SU-DHL-6 (cell line): ENCODE measurements around the gene PALLD.

Experiments used
- H2AFZ ChIP-seq: fragments of 200-600 bp; sonication (generic); 2 replicates; pipeline ENCODE4 v1.6.1; 2014; ENCODE audit warnings: low read depth, mild to moderate bottlenecking, moderate library complexity, mixed read lengths, antibody characterized with exemption, low read length; ENCODE audit not compliant: severe bottlenecking
- H3F3A ChIP-seq: fragments of 200-600 bp; shearing (Covaris generic); 2 replicates; pipeline ENCODE4 v1.6.0; 2016; ENCODE audit warnings: antibody characterized with exemption, mild to moderate bottlenecking; ENCODE audit not compliant: insufficient read depth
- H3K27ac ChIP-seq: fragments of 200-600 bp; sonication (generic); 2 replicates; pipeline ENCODE4 v1.5.1; 2016; ENCODE audit warnings: low read depth, mild to moderate bottlenecking, low read length, moderate library complexity, mixed read lengths
- H3K27me3 ChIP-seq: fragments of 200-600 bp; sonication (generic), shearing (Covaris generic); 2 replicates; pipeline ENCODE4 v1.6.0; 2014; ENCODE audit warnings: mild to moderate bottlenecking, low read length
- H3K36me3 ChIP-seq: fragments of 200-600 bp; sonication (generic); 2 replicates; pipeline ENCODE4 v1.6.1; 2014; ENCODE audit warnings: mild to moderate bottlenecking, low read length, mixed read lengths
- H3K4me2 ChIP-seq: fragments of 300-600, 200-600 bp; shearing (Covaris generic), sonication (generic); 2 replicates; pipeline ENCODE4 v1.6.0; 2014; ENCODE audit warnings: low read length, low read depth, mild to moderate bottlenecking; ENCODE audit not compliant: poor library complexity, severe bottlenecking
- H3K4me3 ChIP-seq: fragments of 200-600 bp; sonication (generic); 2 replicates; pipeline ENCODE4 v1.5.1; 2014; ENCODE audit warnings: antibody characterized with exemption, low read length, mild to moderate bottlenecking, mixed read lengths; ENCODE audit not compliant: insufficient read depth, poor library complexity, severe bottlenecking
- H3K79me2 ChIP-seq: fragments of 200-600 bp; sonication (generic); 2 replicates; pipeline ENCODE4 v1.6.1; 2014; ENCODE audit warnings: mild to moderate bottlenecking, low read length, moderate library complexity; ENCODE audit not compliant: insufficient read depth
- H3K9ac ChIP-seq: fragments of 200-600 bp; sonication (generic); 2 replicates; pipeline ENCODE4 v1.7.0; 2014; ENCODE audit warnings: mild to moderate bottlenecking, low read length
- H3K9me2 ChIP-seq: fragments of 200-600 bp; sonication (generic); replicated peaks from 2 replicates; pipeline ENCODE4 v1.6.1; 2014; ENCODE audit warnings: low read length; ENCODE audit not compliant: insufficient read depth
- H3K9me3 ChIP-seq: fragments of 200-600 bp; sonication (generic); 2 replicates; pipeline ENCODE4 v1.6.1; 2014; ENCODE audit warnings: low read length, mixed read lengths; ENCODE audit not compliant: insufficient read depth
- H4K20me1 ChIP-seq: fragments of 200-600 bp; sonication (generic); 2 replicates; pipeline ENCODE4 v1.6.1; 2014; ENCODE audit warnings: low read depth, mild to moderate bottlenecking, antibody characterized with exemption, low read length, moderate library complexity, mixed read lengths
- EZH2phosphoT487 ChIP-seq: fragments of 200-600 bp; sonication (generic), shearing (Covaris generic); conservative IDR thresholded peaks from 2 replicates; pipeline ENCODE4 v1.6.1; 2018; ENCODE audit warnings: mild to moderate bottlenecking, antibody characterized with exemption, low read length, moderate library complexity, mixed read lengths
- TF ChIP-seq, protein P1 (sequence below): fragments of 200-600 bp; sonication (generic); IDR thresholded peaks from one replicate; pipeline ENCODE4 v1.5.1; 2017; ENCODE audit warnings: antibody characterized with exemption, mild to moderate bottlenecking, low read length, moderate library complexity; ENCODE audit not compliant: insufficient read depth, poor library complexity, severe bottlenecking

The PALLD gene

DNA sequence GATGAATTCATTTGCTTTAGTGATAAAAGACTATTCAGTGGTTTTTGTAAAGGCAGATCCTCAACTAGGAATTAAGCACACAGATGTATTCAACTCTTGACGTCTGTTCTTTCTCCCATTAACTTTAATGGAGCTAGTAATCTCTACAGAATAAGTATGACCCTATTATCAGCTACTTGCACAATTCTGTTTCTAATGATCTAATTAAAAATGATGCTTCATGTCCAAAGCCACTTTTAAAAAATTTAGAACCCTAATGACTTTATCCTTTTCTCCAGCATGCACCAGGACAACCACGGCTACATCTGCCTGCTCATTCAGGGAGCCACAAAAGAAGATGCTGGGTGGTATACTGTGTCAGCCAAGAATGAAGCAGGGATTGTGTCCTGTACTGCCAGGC, 427.8 kb downstream of the PALLD start:
- Histone ChIP-seq H3K4me2 (no peak overlapping the region), H3K79me2 (no peaks in the 10 kb centered on the region), H3K4me3 (no peak overlapping the region), H3F3A (no peaks in the 10 kb centered on the region), H4K20me1 (no peaks in the 10 kb centered on the region), H3K9me2 (no peaks in the 10 kb centered on the region), H3K27me3 (no peaks in the 10 kb centered on the region), H3K9ac (no peak overlapping the region), H3K9me3 (no peaks in the 10 kb centered on the region), H3K36me3 (no peaks in the 10 kb centered on the region), H3K27ac (no peak overlapping the region), H2AFZ (no peak overlapping the region)
- TF ChIP-seq EZH2phosphoT487: no peak
- TF ChIP-seq, protein P1, sequence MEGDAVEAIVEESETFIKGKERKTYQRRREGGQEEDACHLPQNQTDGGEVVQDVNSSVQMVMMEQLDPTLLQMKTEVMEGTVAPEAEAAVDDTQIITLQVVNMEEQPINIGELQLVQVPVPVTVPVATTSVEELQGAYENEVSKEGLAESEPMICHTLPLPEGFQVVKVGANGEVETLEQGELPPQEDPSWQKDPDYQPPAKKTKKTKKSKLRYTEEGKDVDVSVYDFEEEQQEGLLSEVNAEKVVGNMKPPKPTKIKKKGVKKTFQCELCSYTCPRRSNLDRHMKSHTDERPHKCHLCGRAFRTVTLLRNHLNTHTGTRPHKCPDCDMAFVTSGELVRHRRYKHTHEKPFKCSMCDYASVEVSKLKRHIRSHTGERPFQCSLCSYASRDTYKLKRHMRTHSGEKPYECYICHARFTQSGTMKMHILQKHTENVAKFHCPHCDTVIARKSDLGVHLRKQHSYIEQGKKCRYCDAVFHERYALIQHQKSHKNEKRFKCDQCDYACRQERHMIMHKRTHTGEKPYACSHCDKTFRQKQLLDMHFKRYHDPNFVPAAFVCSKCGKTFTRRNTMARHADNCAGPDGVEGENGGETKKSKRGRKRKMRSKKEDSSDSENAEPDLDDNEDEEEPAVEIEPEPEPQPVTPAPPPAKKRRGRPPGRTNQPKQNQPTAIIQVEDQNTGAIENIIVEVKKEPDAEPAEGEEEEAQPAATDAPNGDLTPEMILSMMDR: no peak

DNA sequence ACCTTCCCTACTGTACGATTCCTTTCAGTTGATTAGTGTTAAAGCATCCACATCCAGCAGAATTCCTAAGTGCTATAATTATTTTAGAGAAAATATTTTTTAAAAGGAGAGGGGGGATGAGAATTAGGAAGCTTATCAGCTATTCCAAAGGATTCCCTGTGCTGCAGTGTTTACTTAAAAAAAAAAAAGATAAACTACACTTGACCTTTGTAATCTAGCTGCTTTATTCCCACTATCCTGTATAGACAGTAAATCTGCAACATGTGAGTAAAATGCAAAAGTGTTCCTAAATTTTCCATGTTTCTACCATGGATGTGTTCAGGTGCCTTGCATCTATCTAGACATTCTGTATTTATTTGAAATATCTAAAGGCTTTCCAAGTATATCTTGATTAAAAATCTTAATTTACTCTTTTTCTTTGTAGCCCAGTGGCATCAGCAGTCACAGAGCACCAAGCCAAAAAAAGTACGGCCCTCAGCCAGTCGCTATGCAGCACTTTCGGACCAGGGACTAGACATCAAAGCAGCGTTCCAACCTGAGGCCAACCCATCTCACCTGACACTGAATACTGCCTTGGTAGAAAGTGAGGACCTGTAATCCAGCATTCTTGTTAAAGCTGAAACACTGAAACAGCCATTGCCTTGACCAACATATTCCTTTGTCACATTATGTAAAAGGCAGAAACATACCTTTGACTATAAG, 429.1 kb downstream of the PALLD start:
- Histone ChIP-seq H4K20me1 (no peaks in the 10 kb centered on the region), H3K27me3 (no peaks in the 10 kb centered on the region), H3K27ac (no peak overlapping the region), H2AFZ (no peak overlapping the region), H3F3A (no peaks in the 10 kb centered on the region), H3K4me2 (no peak overlapping the region), H3K9ac (no peak overlapping the region), H3K9me3 (no peaks in the 10 kb centered on the region), H3K9me2 (no peaks in the 10 kb centered on the region), H3K36me3 (no peaks in the 10 kb centered on the region), H3K79me2 (no peaks in the 10 kb centered on the region), H3K4me3 (no peak overlapping the region)
- TF ChIP-seq EZH2phosphoT487: no peak
- TF ChIP-seq, protein P1: no peak

DNA sequence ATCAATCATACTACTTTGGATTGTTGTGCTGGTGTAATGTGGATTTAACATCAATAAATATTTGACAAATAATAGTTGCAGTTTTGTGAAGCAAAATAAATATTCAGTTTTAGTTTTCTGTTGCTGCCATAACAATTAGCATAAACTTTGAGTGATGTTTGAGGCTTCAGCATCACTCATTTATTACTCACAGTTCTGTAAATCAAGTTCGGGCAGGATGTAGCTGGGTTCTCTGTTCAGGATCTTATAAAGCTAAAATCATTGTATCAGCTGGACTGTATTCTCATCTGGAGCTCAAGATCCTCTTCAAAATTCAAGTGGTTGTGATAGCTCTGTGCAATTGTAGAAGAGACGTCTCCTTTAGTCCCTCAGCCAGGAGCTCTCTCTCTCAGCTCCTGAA, 431.5 kb downstream of the PALLD start:
- TF ChIP-seq, protein P1: no peak
- no peak for TF ChIP-seq EZH2phosphoT487
- H3K9ac ChIP-seq: no peak overlapping the region
- no peaks in the 10 kb centered on the region for H3K9me3 ChIP-seq
- H3K4me2 ChIP-seq: no peak overlapping the region
- H3K27me3 ChIP-seq: no peaks in the 10 kb centered on the region
- H2AFZ ChIP-seq: no peak overlapping the region
- no peaks in the 10 kb centered on the region for H3F3A ChIP-seq
- H3K36me3 ChIP-seq: no peaks in the 10 kb centered on the region
- no peaks in the 10 kb centered on the region for H3K9me2 ChIP-seq
- H3K79me2 ChIP-seq: no peaks in the 10 kb centered on the region
- H3K27ac ChIP-seq: no peak overlapping the region
- no peak overlapping the region for H3K4me3 ChIP-seq
- H4K20me1 ChIP-seq: no peaks in the 10 kb centered on the region
